Stimulated activated CD4-positive, alpha-beta T cell treated with anti-CD3 and anti-CD28 coated beads, Interleukin-12 subunit alpha, Interleukin-12 subunit beta, amount 100 ng/mL, for 4 hours (primary cell): ENCODE data around the gene VPS54.
"Not testable (repeated sequence)": the region's sequence is repeated elsewhere in the genome, so short reads cannot be mapped to it uniquely, and the experiment has no call there.

Source experiments
- DNase-seq: peaks from one replicate; pipeline ENCODE4 v3.0.0-alpha.2; 2020

The VPS54 gene

DNA sequence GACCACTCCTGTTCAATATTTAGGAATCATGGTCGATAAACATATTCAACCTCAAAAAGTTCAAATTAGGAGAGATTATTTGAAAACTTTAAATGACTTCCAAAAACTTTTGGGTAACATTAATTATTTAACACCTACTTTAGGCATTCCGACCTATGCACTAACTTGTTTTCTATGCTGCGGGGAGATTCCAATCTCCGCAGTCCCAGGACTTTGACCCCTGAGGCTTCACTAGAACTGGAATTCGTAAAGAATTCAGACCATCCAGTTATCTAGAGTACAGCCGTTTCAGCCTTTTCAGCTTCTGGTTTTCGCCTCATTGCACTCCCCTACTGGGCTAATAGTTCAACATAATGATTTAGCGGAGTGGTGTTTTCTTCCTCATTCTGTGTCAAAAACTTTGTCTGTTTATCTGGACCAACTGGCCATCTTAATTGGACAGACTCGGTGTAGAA is 26.1 kb downstream of the VPS54 start:
- not testable (repeated sequence) for DNase-seq

DNA sequence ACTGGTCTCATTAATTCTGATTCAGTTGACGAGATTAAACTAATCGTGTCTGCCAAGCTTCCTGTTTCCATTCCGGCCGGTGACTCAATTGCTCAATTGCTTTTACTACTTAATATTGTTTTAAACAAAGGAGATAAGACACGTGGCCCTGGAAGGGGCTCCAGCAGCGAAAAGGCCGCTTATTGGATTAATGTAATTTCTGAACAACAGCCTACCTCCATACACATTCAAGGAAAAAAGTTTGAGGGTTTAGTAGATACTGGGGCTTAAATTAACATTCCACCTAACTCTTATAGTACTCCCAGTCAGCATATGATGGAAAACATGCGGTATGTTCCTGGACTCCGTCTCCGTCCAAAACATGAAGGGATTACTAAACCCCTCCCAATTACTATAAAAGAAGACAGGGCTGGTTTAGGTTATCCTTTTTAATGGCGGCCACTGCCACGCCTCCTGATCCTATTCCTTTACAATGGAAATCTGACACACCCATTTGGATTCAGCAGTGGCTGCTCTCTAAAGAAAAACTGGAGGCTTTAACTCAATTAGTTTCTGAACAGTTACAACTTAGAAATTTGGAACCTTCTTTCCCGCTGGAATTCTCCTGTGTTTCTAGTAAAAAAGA is 27.1 kb downstream of the VPS54 start:
- DNase-seq: no peak

DNA sequence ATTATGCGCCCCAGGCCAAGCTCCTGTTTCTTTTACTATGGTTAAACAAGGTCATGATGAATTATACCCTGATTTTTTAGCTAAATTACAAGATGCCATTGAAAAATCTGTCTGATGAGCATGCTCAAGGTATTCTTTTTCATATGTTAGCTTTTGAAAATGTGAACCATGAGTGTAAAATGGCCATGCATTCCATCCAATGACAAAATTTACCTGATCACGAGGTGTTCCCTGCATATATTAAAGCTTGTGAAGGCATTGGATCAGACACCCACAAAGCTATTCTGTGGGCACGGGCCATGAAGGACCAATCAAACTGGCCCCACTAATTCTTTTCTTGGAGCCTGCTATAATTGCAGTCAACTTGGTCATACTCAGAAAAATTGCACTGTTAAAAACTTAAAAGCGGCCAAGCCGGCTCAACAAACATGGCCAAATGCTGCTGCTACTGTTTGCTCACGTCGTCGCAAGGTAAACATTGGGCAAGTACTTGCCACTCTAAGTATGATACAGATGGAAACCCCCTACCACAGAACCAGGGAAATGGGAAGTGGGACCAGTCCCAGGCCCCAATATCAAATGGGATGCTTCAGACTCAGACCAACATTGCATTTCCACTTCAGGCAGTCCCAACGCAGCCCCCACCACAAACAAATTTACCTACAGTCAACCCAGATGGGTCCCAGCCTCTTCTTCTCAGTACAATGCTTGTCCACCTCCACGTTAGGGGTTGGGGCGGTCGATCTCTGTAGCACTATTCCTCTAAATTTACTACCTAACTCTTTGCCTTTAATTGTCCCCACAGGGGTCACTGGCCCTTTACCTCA is 27.8 kb downstream of the VPS54 start:
- not testable (repeated sequence) for DNase-seq

DNA sequence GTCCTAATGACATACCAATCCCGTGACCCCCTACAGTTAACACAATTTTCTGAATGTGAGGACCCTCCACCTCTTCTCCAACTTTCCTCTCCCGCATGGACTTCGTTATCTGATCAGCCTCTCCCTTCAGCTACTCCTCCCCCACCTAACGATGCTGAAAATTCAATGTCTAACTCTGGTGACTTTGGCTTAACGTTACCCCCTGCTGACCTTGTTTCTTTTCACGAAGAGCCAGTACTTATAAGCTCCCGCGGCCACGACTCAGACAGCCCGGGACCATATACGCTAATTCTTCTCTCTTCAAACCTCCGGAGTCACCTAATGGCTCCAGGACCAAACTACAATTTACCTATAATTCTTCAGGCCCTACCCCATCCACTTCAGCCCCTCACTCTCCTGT is 29.2 kb downstream of the VPS54 start:
- no peak for DNase-seq

DNA sequence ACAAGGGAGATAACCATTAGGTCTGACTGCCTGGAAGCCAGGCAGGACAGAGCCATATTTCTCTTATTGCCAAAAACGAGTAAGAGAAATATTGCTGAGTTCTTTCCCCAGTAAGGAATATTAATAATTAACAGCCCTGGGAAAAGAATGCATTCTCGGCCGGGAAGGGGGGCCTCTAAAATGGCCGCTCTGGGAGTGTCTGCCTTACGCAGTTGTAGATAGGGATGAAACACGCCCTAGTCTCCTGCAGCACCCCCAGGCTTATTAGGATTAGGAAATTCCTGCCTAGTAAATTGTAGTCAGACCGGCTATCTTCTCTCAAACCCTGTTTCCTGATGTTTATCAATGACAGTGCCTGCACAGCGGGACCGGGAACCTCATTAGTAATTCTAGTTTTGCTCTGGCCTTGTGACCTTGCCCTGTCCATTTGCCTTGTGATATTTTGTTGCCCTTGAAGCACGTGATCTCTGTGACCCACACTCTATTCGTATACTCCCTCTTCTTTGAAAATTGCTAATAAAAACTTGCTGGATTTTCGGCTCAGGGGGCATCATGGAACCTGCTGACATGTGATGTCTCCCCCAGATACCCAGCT is 30.3 kb downstream of the VPS54 start:
- DNase-seq: not testable (repeated sequence)

DNA sequence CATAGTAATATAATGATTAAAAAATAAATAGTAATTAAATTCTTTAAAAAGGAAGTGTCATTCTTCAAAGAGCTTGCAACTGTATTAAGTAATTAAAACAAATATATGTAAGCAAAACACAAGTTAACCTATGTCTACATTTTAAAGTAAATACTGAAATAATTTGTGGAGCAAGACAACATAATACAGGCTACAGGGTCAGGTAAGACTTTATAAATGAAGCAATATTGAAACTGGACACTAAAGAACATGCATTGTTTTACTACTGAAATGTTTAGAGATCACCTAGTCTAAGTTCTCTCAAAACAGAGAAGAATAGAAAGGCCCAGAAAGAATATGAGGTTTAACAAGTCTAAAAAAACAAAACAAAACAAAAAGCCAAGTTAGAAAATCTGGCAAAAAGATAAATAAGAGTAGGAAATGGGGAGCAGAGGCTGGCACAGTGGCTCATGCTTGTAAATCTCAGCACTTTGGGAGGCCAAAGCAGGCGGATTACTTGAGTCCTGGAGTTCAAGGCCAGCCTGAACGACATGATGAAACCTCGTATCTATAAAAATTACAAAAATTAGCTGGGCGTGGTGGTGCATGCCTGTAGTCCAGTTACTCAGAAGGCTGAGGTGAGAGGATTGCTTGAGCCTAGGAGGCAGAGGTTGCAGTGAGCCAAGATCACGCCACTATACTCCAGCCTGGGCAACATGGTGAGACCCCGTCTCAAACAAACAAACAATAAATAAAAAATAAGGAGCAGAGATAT is 34.4 kb downstream of the VPS54 start:
- DNase-seq: no peak

DNA sequence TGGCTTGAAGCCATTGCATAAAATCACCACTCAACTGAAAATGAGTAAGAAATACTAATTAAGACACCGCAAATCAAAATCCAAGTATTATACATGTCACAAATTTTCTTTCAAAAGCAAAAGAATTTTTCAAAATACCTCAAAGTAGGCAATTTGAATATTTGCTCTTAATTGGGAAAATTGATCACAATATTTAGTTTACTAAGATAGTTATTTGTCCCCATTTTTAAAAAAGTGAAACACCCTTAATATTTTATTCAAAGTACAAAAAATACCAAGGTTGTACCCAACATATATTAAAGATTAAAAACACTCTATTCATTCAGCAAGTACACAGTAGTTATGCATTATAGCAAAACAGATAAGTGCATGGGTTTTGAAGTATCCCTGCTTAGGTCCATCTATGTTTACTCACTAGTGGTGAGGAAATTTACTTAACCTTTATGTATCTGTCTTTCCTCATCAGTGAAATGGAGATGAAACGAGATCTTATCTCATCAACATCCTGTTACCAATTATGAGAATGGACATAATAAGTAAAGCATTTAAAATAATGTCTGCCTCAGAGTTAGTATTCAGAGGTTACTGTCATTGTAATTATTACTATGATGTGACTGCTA is 35.1 kb downstream of the VPS54 start:
- no peak for DNase-seq

DNA sequence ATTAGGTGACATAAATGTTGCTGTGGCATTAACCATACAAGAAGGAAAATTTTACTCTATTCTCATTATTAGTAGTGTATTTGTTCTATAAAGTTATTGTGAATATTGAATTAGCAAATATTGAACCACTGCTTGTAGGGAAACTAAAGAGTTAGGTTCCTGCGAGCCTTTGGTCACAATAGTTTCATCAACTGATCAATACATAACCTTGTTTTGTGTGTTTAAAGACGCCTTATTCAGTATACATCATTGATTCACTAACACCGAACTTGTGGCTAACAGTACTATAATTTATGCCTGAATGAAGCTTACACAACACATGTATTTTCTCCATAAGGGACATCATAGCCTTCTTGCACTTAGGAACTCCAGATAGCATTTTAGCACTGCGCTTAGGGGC is 36.9 kb downstream of the VPS54 start:
- no peak for DNase-seq

DNA sequence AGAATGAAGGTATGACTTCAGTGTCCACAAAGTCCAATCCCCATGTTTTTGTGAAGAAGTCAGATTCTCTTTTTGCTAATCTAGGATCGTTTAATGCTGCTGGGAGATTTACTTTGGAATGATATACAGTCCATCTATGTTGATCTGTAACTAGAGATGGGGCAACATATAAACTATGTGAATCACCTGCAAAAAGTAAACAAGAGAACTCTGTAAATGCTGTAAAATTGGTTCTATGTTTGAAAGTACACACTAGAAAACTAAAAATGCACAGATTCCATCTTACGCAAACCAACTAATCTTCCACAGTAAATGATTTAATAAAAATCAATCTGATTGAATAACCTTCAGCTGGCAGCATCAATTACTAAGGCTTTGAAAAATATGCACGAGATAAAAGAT is 37.5 kb downstream of the VPS54 start:
- DNase-seq: no peak

DNA sequence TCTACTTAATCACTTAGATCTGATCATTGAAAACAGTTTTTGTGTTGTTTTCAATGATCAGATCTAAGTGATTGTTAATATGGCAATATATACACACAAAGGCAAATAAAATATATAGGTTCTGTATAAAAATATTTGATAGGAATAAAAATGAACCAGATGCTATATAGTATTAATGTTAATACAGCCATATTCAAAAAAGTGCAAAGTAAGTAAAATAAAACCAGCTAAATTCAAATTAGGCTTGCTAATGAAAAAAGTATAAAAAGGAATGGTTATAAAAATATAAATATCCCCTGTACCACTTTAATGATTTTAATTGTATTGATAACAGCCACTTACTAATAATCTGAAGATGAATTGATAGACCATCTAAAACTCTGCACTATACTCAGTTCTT is 38.4 kb downstream of the VPS54 start:
- no peak for DNase-seq

DNA sequence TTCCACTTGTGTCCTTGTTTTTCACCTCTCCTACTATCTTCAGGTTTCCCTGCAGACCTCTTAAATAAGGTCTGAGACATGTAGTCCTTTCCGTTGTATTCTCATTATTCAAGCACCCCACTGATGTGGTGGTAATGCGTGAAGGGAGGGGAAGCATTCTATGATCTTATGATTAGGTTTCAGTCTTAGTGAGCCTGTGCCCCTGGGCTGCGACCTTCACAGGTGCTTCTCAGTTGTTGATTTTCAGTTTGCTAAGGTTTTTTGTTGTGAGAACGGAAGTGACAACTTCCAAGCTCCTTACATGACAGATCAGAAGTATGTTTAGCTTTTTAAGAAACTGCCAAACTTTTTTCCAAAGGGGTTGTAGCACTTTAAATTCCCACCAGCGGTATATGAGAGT is 41.3 kb downstream of the VPS54 start:
- peak; percentile 4 for DNase-seq

DNA sequence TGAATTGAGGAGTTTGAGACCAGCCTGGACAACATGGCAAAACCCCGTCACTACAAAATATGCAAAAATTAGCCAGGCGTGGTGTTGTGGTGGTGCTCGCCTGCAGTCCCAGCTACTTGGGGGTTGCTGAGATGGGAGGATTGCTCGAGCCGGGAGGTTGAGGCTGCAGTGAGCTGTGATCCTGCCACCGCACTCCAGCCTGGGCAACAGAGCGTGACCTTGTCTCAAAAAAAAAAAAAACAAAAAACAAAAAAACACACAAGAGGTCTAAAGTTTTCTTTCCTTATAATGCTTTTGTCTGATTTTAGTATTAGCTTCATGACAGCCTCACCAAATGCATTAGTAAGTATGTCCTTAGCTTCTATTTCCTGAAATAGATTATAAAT is 43.1 kb downstream of the VPS54 start:
- no peak for DNase-seq

DNA sequence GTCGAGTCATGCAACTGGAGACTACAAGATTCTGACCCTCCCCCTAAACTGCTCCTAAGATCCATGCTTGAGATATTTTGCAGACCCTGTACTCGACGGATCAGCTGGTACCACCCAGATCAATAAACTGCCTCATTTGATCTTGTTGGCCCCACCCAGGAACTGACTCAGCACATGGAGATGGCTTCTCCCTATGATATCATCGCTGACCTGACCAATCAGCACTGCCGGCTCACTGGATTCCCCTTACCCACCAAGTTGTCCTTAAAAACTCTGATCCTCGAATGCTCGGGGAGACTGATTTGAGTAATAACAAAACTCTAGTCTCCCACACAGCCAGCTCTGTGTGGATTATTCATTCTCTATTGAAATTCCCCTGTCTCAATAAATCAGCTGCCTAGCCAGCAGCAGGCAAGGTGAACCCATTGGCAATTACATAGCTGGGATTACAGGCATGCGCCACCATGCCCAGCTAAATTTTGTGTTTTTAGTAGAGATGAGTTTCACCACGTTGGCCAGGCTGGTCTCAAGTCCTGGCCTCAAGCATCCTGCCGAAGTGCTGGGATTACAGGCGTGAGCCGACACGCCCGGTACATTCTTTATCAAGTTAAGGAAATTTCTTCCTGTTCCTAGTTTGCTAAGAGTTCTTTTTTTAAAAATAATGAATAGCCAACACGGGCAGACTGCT is 43.6 kb downstream of the VPS54 start:
- DNase-seq: no peak

DNA sequence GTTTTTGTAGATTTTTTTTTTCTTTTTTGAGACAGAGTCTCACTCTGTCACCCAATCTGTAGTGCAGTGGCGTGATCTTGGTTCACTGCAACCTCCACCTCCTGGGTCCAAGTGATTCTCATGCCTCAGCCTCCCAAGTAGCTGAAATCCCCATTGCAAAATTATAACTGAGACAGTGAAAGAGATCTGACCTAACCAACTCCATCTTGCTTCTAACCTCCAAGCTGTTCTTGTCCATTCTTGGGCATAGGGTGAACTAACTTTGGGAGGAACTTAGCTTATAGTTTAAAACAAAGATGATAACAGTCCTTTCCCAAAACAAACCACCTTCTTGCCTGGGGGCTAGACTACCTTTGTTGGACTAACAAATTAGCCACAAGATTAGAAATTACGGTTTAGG is 44.2 kb downstream of the VPS54 start:
- not testable (repeated sequence) for DNase-seq

DNA sequence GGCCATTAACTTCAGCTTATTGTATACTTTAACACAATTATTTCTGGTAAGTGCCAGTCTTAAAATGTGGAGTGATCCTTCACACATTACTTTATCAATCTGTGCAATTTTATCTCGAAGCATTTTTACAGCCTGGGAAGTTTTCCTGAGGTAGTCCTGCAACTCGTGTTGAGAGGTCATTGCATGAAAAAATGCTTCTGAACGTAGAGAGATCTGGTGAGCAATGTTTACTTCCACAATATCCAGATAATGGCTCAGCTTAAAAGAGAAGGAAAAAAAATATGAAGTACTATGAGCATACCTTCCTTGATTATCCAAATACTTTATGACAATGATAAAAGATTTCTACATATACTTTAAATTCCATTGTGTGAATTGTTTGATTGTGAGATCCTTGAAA is 57.0 kb downstream of the VPS54 start:
- DNase-seq: no peak

DNA sequence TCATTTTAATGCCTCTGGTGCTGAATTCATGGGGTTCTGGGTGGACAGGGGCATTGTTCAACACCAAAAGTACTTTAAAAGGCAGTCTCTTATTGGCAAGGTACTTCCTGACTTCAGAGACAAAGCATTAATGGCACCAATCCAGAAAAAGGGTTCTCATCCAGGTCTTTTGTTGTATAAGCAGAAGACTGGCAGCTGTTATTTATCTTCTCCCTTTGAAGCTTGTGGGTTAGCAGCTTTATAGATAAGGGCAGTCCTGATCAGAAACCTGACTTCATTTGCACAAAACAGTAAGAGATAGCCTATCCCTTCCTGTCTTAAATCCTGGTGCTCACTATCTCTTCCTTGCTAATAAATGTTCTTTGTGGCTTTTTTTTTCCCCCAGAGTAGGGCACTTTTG is 68.8 kb downstream of the VPS54 start:
- DNase-seq: no peak

DNA sequence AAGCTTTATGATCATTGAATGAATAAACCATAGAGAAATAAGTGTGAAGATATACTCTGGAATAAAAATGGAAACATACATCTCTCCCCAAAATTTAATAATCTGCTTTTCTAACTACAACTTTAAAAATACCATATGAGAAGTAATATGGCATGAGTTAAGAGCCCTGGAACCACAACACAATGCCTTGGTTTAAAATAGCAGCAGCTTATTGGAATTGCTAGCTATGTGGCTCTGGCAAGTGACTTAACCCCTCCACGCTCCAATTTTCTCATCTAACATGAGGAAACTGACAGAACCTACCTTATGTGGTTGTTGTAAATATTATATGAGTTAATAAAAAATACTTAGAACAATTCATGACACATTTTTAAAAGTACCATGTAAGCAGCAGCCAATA is 76.4 kb downstream of the VPS54 start:
- no peak for DNase-seq

DNA sequence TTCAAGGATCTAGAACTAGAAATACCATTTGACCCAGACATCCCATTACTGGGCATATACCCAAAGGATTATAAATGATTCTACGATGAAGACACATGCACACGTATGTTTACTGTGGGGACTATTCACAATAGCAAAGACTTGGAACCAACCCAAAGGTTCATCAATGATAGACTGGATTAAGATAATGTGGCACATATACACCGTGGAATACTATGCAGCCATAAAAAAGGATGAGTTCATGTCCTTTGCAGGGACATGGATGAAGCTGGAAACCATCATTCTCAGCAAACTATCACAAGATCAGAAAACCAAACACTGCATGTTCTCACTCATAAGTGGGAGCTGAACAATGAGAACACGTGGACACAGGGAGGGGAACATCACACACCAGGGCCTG is 87.1 kb downstream of the VPS54 start:
- not testable (repeated sequence) for DNase-seq

DNA sequence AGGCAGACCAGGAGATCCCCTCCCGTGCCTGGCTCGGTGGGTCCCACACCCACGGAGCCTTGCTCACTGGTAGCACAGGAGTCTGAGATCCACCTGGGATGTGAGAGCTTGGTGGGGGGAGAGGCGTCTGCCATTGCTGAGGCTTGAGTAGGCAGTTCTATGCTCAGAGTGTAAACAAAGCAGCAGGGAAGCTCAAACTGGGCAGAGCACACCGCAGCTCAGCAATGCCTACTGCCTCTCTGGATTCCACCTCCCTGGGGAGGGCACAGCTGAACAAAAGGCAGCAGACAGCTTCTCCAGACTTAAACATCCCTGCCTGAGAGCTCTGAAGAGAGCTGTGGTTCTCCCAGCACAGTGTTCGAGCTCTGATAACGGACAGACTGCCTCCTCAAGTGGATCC is 92.4 kb downstream of the VPS54 start:
- no peak for DNase-seq

DNA sequence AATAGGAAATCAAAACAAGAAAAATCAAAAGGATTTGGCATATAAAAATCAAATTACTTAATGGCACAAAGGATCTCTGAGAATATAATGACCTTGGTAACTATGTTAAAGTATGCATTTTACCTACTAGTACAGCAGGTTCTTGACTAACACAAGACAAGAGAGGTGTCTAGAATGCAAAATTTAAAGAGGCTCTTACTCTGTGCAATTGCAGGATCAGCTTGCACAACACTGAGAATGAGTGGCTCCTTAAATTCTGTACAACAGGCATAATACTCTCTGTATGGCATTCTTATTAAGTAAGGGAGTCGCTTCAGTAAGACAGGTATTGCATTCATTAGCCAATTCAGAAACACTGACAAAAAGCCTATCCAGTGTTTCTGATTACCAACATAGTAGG is 104.9 kb downstream of the VPS54 start:
- DNase-seq: no peak

DNA sequence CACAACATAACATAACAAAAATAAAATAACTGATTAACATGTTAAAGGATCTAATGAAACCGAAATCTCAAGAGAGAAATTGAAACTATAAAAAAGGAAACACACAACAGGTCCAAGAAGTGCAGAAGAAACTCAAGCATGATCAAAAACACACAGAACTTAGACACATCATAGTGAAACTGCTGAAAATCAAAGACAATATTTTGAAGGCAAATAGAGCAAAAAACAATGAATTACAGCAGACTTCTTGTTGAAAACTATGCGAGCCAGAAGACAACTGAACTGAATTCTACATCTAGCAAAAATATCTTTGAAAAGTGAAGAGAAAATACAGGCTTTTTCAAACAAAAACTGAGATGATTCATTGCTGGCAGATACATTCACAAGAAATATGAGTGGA is 116.2 kb downstream of the VPS54 start:
- no peak for DNase-seq

DNA sequence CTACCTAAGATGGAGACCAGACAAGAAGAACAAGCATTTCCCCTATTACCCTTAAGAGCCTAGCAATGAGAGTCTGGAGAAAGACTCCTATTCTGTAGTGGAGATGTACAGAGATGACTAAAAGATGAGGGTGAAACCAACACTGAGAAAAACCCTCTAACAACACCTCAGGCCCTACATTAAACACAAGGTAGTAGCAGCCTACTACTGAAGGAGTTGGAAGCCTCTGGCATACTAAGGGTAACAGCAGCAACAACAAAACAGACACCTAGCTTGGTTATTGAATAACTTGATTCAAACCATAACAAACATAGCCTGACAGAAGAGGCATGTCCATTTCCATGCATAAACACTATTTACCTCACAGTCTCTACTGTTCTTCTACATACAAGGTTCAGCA is 117.1 kb downstream of the VPS54 start:
- DNase-seq: no peak
